Retinal pigment epithelial cell (primary cell): ENCODE results near the gene C7orf33.
"Not testable (repeated sequence)": the region's sequence is repeated elsewhere in the genome, so short reads cannot be mapped to it uniquely, and the experiment has no call there.

ENCODE experiments used
- DNase-seq: peaks from one replicate; pipeline ENCODE4 v3.0.0-alpha.2; 2010; ENCODE audit warnings: low read depth
- H3K4me3 ChIP-seq: 2 replicates; pipeline ENCODE4 v1.5.1; 2011; ENCODE audit warnings: mild to moderate bottlenecking, low read length, control low read depth, moderate library complexity
- CTCF ChIP-seq: conservative IDR thresholded peaks from 2 replicates; pipeline ENCODE4 v1.5.1; 2011; ENCODE audit warnings: low read depth, low read length, control low read depth, inconsistent platforms

Gene C7orf33

GRCh38 chr7:148589640-148590039, 926 bp upstream of the C7orf33 start:
- DNase-seq = no peak
- no peak for TF ChIP-seq CTCF
- no peak overlapping the region for H3K4me3 ChIP-seq

- H3K4me3 ChIP-seq, DNase-seq: not testable (repeated sequence)
These were observed 5.8 kb downstream of the C7orf33 start for GRCh38 chr7:148596354-148596753.

- no peak overlapping the region for H3K4me3 ChIP-seq
- DNase-seq = no peak
- TF ChIP-seq CTCF = no peak
These were observed 7.8 kb downstream of the C7orf33 start for GRCh38 chr7:148598351-148598750.

- TF ChIP-seq CTCF = no peak
- no peak overlapping the region for H3K4me3 ChIP-seq
- DNase-seq = no peak
These were observed 14.8 kb downstream of the C7orf33 start for GRCh38 chr7:148605350-148605749.

- no peak for TF ChIP-seq CTCF
- no peak overlapping the region for H3K4me3 ChIP-seq
- no peak for DNase-seq
These were observed 16.6 kb downstream of the C7orf33 start for GRCh38 chr7:148607151-148607661.

- no peak for TF ChIP-seq CTCF
These were observed 18.6 kb downstream of the C7orf33 start for GRCh38 chr7:148609045-148609725.

GRCh38 chr7:148611692-148612091, 21.1 kb downstream of the C7orf33 start:
- H3K4me3 ChIP-seq = no peak overlapping the region
- DNase-seq = no peak
- TF ChIP-seq CTCF = no peak

More at GRCh38 chr7:148609045-148609725, 18.6 kb downstream of the C7orf33 start:
- no peak overlapping the region for H3K4me3 ChIP-seq
- no peak for DNase-seq
